Thoracic aorta (tissue), 2 donors: ENCODE measurements around the gene LENEP. TPM values are rescaled to one million over a fixed set of nuclear protein-coding genes. Genes with fewer than 3 reads are reported as not detected.
A peak's percentile ranks its signal among the peaks of the same experiment; 100 is the strongest.

Experiments used
- ATAC-seq: fragments of 150-250 bp; one replicate; pipeline ENCODE4 v1.8.0; 2017; ENCODE audit warnings: low read depth; ENCODE audit not compliant: insufficient number of reproducible peaks, low FRiP score
- DNase-seq: peaks from one replicate; pipeline ENCODE4 v3.0.0-alpha.2; 2020; ENCODE audit warnings: low spot score
- H3K27ac ChIP-seq, 2 donors: fragments of 200-600 bp; sonication (generic); 1 replicate in 1 of 2; 2 replicates in 1 of 2; pipeline ENCODE4 v1.5.1; 2016; ENCODE audit warnings: mild to moderate bottlenecking in 2 of 2, moderate library complexity in 2 of 2
- H3K27me3 ChIP-seq: fragments of 200-600 bp; sonication (generic); replicated peaks from 2 replicates; pipeline ENCODE4 v1.6.0; 2016; ENCODE audit warnings: mild to moderate bottlenecking; ENCODE audit not compliant: insufficient read depth
- H3K36me3 ChIP-seq: fragments of 200-600 bp; sonication (generic); one replicate; pipeline ENCODE4 v1.5.1; 2016
- H3K4me1 ChIP-seq, 2 donors: fragments of 200-600 bp; sonication (generic); 1 replicate in 1 of 2; 2 replicates in 1 of 2; pipeline versions ENCODE4 v1.5.1 to v1.6.0; 2016; ENCODE audit warnings: low read depth in 2 of 2, mild to moderate bottlenecking in 1 of 2; ENCODE audit not compliant: control insufficient read depth in 1 of 2
- H3K4me3 ChIP-seq: fragments of 200-600 bp; sonication (generic); 2 replicates; pipeline ENCODE4 v1.5.1; 2016; ENCODE audit warnings: mild to moderate bottlenecking
- H3K9me3 ChIP-seq: fragments of 200-600 bp; sonication (generic); 2 replicates; pipeline ENCODE4 v1.5.1; 2016
- total RNA-seq, 2 donors: library from RNA; depleted of rRNA; stranded (reverse); fragments of >200 nt; gene quantifications; one replicate each; pipeline versions ENCODE4 v1.1.0 to v1.2.3, GENCODE V29; 2016
- TF ChIP-seq, protein P1 (sequence below): fragments of 200-600 bp; sonication (generic); IDR thresholded peaks from one replicate; pipeline ENCODE4 v1.5.1; 2019; ENCODE audit warnings: antibody characterized with exemption

The LENEP gene
- total RNA-seq, 2 donors from 2014 or later, result not detected

DNA sequence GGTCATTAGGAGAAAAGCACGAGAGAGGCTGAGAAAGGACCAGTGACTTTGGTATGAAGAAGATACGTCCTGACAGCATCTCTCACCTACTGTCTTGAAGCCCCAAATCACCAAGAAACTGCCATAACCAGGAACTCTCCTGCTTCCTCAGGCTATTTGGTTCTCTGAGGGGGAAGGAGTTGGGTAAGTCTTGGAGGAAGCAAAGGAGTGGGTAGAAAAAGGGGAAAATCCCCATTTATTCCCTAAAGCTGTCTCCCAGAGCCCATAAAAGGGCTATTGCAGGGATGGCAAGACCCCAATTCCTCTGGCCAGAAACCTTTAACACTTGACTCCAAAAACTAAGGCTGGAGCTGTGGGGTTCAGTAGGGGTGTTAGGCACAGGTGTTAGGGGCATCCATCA is 35.4 kb upstream of the LENEP start:
- H3K4me1 ChIP-seq, result peaks cover 39 to 57% of the 10 kb centered on the region in 2 donors
- H3K27ac ChIP-seq, result no peak overlapping the region
- peaks cover 11% of the 10 kb centered on the region for H3K36me3 ChIP-seq
- no peak overlapping the region for H3K4me3 ChIP-seq
- H3K9me3 ChIP-seq, result no peaks in the 10 kb centered on the region
- H3K27me3 ChIP-seq, result no peaks in the 10 kb centered on the region
- DNase-seq (no peak), ATAC-seq (no peak)
- TF ChIP-seq, protein P1, sequence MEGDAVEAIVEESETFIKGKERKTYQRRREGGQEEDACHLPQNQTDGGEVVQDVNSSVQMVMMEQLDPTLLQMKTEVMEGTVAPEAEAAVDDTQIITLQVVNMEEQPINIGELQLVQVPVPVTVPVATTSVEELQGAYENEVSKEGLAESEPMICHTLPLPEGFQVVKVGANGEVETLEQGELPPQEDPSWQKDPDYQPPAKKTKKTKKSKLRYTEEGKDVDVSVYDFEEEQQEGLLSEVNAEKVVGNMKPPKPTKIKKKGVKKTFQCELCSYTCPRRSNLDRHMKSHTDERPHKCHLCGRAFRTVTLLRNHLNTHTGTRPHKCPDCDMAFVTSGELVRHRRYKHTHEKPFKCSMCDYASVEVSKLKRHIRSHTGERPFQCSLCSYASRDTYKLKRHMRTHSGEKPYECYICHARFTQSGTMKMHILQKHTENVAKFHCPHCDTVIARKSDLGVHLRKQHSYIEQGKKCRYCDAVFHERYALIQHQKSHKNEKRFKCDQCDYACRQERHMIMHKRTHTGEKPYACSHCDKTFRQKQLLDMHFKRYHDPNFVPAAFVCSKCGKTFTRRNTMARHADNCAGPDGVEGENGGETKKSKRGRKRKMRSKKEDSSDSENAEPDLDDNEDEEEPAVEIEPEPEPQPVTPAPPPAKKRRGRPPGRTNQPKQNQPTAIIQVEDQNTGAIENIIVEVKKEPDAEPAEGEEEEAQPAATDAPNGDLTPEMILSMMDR, result no peak

DNA sequence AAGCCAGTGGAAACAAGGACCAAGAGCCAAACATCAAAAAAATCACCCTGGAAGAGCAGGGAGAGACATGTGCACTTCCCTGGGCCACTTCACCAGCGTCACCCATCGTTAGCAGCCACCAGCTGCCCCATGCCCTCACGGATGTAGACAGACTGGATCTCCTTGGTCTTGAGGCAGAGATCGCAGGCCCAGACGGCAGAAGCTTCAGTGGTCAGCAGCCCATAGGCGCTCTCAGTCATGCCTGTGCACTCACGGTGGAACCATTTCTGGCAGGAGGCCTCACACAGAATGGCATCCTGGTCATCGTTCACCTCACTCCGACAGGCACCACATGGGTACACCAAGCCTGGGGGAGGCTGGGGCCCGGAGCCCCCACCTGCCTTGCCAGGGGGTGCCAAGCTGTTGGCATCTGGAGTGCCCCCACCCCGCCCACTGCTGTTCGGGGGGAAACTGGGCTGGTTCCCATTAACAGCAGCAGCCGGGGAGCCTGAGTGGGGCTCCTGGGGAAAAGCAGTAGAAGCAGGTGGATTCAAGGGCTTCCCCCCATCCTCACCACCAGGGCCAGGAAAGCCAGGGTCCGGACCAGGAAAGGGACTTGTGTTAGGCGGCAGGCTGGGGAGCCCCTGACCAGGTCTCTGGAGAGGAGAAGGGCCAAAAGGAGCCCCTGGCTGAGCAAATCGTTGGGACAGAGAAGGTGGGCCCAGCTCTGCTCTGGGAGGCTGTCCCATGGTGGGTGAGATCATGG is 34.5 kb upstream of the LENEP start:
- ATAC-seq, result no peak
- no peak for DNase-seq
- Histone ChIP-seq H3K36me3 (peaks cover 12% of the 10 kb centered on the region), H3K4me3 (no peak overlapping the region), H3K4me1 (peaks cover 38 to 52% of the 10 kb centered on the region in 2 donors), H3K27ac (no peak overlapping the region), H3K9me3 (no peaks in the 10 kb centered on the region), H3K27me3 (no peaks in the 10 kb centered on the region)
- TF ChIP-seq, protein P1, result no peak

DNA sequence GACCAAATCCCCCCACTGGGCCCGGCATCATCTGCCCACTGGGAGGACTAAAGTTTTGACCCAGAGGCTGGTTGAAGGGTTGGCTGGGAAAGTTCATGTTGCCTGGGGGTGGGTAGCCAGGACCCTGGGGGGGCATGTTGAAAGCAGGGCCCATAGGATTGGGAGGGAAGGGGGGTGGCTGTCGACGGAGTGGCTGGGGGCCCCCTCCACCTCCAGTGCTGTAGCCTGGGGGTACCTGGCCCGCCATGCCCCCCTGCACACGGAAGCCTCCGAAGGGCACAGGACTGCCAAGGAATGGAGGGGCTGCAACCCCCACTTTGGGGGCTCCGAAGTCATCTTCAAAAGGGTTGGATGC is 34.0 kb upstream of the LENEP start:
- DNase-seq (no peak), ATAC-seq (no peak)
- Histone ChIP-seq H3K9me3 (no peaks in the 10 kb centered on the region), H3K4me3 (no peak overlapping the region), H3K36me3 (peaks cover 16% of the 10 kb centered on the region), H3K4me1 (peaks cover 32 to 46% of the 10 kb centered on the region in 2 donors), H3K27me3 (no peaks in the 10 kb centered on the region), H3K27ac (no peak overlapping the region)
- TF ChIP-seq, protein P1, result no peak

DNA sequence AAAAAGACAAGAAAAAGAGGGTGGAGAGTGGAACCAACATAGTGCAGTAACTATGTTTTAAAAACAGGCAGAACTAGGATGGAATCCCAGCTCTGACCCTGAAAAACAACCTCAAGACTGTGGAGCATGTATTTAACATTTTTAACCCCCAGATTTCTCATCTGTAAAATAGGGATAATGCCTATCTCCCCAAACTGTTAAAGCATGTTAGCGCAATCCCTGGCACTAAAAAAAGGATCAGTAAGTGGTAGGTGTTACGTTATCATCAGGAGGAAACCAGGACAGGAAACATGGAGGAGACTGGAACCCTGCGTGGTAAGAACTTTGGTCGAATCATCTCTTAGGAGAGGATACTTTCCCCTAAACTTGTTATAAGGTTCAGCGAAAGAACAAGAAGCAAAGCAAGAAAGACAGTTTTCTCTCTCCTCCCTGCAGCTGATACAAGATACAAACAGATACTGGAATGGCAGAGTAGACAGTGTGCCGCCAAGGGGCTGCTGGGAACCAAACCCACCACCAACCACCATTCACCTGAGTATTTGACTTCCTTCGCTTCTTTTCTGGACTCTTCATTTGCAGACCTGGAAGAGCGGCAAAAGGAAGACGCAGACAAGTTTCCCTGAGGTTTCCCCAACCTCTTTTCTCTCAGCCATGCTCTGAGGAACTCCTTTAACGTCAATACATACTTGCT is 32.8 kb upstream of the LENEP start:
- H3K36me3 ChIP-seq, result peaks cover 24% of the 10 kb centered on the region
- H3K4me1 ChIP-seq, result peaks cover 21 to 34% of the 10 kb centered on the region in 2 donors
- DNase-seq (no peak), ATAC-seq (no peak)
- TF ChIP-seq, protein P1, result no peak
- peak overlapping the region; percentile 91 for H3K4me3 ChIP-seq
- H3K27ac ChIP-seq, result peak overlapping the region; percentile 96 to 97
- no peaks in the 10 kb centered on the region for H3K27me3 ChIP-seq
- H3K9me3 ChIP-seq, result no peaks in the 10 kb centered on the region
